NT2/D1 (cell line): ENCODE results near the gene PRKCG.
A peak's percentile ranks its signal among the peaks of the same experiment; 100 is the strongest.

Experiments
- DNase-seq: peaks from one replicate; pipeline ENCODE4 v3.0.0-alpha.2; 2011; ENCODE audit warnings: low read depth, low spot score
- H3K27me3 ChIP-seq: 2 replicates; pipeline ENCODE4 v1.6.0; 2011; ENCODE audit warnings: mild to moderate bottlenecking; ENCODE audit not compliant: insufficient read length, insufficient read depth
- H3K36me3 ChIP-seq: 2 replicates; pipeline ENCODE4 v1.6.1; 2011; ENCODE audit warnings: mild to moderate bottlenecking, low read length, mixed read lengths; ENCODE audit not compliant: insufficient read depth, insufficient read length
- H3K4me1 ChIP-seq: 2 replicates; pipeline ENCODE4 v1.5.1; 2011; ENCODE audit not compliant: insufficient read depth, insufficient read length
- H3K4me3 ChIP-seq: 2 replicates; pipeline ENCODE4 v1.5.1; 2011; ENCODE audit warnings: low read depth; ENCODE audit not compliant: insufficient read length
- H3K9ac ChIP-seq: 2 replicates; pipeline ENCODE4 v1.6.0; 2011; ENCODE audit warnings: low read depth; ENCODE audit not compliant: insufficient read length
- H3K9me3 ChIP-seq: 2 replicates; pipeline ENCODE4 v1.5.1; 2011; ENCODE audit warnings: mild to moderate bottlenecking, low read length; ENCODE audit not compliant: insufficient read depth
- SUZ12 ChIP-seq: IDR thresholded peaks from 2 replicates; pipeline ENCODE4 v1.6.1; 2011; ENCODE audit not compliant: insufficient read length, insufficient read depth; ENCODE audit errors: extremely low read depth
- YY1 ChIP-seq: IDR thresholded peaks from 2 replicates; pipeline ENCODE4 v1.6.1; 2011; ENCODE audit not compliant: insufficient read length, insufficient read depth
- ZNF274 ChIP-seq: IDR thresholded peaks from 2 replicates; pipeline ENCODE4 v1.6.1; 2011; ENCODE audit warnings: mild to moderate bottlenecking, low read depth, low read length

Gene PRKCG

DNA sequence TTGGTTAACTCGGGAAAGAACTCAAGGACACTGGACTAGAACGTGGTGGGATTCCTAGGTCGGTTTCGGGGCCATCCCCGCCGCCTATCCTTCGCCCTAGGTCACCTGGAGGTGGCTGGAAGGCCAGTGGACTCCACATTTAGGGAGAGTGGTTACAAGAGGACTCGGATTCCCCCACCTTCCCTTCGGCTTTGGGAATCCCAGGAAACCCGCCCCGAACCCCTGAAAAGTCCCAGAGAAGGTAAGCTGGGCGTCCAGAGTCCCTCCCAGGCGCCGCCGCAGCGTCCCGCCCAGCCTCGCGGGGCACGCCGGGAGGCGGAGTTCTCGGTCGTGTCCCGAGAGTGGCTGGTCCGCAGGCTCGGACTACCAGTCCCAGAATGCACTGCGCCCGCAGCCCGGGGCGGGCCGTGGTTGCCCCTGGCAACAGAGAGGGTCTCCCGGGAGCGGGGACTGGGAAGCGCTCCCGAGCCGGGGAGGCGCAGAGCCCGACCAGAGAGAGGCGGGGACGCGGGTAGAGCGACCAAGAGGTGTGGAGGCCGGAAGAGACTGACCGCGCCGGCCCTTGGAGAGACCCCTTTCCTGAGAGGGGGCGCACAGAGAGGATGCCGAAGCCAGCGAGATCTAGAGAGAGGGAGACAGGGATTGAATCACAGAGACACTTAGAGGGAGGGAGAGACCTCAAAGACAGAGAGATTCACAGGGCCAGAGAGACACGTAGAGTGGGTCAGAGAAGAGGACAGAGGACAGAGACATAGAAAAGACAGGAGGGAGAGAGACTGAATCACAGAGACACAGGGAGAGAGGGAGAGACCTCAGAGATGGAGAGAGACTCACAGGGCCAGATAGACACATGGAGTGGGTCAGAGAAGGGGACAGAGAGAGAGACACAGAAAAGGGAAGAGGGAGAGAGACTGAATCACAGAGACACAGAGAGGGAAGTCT is 2.6 kb upstream of the PRKCG start:
- Histone ChIP-seq H3K36me3 (peaks cover 15% of the 10 kb centered on the region), H3K9me3 (no peaks in the 10 kb centered on the region), H3K4me3 (peak overlapping the region; percentile 71), H3K27me3 (peaks cover 31% of the 10 kb centered on the region), H3K9ac (peak overlapping the region; percentile 92), H3K4me1 (peaks cover 5% of the 10 kb centered on the region)
- peak; percentile 86 for DNase-seq
- TF ChIP-seq SUZ12 (no peak), ZNF274 (no peak), YY1 (no peak)

DNA sequence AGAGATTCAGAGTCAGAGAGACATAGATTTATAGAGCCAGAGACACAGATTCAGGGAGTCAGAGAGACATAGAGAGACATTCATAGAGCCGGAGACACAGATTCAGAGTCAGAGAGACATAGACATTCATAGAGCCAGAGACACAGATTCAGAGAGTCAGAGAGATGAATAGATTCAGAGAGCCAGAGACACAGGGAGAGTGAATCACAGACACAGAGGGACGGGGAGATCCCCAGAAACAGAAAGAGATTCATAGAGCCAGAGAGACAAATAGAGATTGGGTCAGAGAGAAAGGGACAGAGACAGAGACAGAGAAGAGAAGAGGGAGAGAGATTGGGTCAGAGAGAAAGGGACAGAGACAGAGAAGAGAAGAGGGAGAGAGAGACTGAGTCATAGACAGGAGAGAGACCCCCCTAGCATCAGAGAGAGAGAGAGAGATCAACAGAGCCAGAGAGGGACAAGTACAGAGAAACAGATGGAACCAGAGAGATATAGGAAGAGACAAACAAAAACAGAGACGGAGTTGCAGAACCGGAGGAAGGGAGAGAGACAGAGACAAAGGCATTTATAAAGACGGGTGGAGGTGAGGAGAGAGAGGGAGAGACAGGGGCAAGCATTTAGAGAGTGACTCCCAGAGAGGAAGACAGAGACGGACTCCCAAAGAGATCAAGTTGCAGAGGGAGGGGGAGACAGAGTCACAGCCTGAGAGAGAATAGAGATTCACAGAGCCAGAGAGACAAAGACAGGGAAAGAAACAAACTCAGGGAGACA is 1.1 kb upstream of the PRKCG start:
- H3K36me3 ChIP-seq: peaks cover 2% of the 10 kb centered on the region
- H3K4me3 ChIP-seq: no peak overlapping the region
- H3K27me3 ChIP-seq: peaks cover 38% of the 10 kb centered on the region
- TF ChIP-seq ZNF274 (no peak), YY1 (no peak), SUZ12 (no peak)
- H3K4me1 ChIP-seq: peaks cover 6% of the 10 kb centered on the region
- H3K9me3 ChIP-seq: no peaks in the 10 kb centered on the region
- DNase-seq: no peak
- H3K9ac ChIP-seq: no peak overlapping the region

DNA sequence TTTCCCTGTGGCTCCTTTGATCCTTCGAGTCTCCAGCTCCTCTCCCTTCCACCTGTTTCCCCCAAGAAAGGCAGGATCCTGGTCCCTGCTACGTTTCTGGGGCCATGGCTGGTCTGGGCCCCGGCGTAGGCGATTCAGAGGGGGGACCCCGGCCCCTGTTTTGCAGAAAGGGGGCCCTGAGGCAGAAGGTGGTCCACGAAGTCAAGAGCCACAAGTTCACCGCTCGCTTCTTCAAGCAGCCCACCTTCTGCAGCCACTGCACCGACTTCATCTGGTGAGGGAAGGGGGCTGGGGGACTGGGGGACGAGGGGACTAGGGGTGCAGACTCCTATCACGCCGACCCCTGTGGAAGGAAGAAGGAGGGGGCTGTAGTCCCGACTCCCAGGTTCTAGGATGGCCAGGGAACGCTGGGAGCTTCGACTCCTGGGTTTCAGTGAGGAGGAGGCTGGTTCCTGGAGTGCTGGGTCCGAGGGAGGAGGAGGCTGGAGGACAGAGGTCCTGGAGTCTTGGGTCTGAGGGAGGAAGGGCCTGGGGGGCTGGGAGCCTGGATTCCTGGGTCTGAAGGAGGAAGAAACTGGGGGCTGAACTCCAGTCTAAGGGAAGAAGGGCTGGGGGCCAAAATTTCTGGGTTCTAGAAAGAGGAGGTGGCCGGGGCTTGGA is 524 bp downstream of the PRKCG start:
- Histone ChIP-seq H3K9ac (peak overlapping the region; percentile 67), H3K27me3 (peaks cover 38% of the 10 kb centered on the region), H3K4me1 (peaks cover 6% of the 10 kb centered on the region), H3K4me3 (peak overlapping the region; percentile 34), H3K36me3 (no peaks in the 10 kb centered on the region), H3K9me3 (no peaks in the 10 kb centered on the region)
- DNase-seq: no peak
- no peak for TF ChIP-seq YY1
- no peak for TF ChIP-seq SUZ12
- TF ChIP-seq ZNF274: no peak

DNA sequence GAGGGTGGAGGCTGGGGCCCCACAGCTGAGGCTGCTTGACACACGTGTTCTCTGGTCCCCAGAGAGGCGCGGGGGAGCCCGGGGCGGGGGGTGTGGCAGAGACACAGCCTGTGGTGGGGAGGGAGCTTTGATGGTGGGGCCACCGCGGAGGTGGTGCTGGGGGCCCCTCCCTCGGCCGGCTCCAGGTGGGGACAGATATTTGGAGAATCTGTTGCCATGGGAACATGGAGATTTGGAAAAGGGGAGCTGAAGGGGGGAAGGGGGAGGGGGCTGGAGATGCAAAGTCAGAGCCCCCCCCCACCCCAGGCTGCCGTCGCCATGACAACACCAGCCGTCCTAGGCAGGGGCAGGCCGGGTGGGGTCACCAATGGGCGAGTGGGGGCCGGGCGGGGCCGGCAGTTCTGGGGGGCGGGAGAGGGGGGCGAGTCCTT is 1.2 kb downstream of the PRKCG start:
- Histone ChIP-seq H3K9ac (peak overlapping the region; percentile 64), H3K36me3 (no peaks in the 10 kb centered on the region), H3K27me3 (peaks cover 38% of the 10 kb centered on the region), H3K9me3 (no peaks in the 10 kb centered on the region), H3K4me1 (peaks cover 6% of the 10 kb centered on the region), H3K4me3 (peak overlapping the region; percentile 34)
- TF ChIP-seq SUZ12 (no peak), YY1 (no peak), ZNF274 (no peak)
- DNase-seq: no peak

DNA sequence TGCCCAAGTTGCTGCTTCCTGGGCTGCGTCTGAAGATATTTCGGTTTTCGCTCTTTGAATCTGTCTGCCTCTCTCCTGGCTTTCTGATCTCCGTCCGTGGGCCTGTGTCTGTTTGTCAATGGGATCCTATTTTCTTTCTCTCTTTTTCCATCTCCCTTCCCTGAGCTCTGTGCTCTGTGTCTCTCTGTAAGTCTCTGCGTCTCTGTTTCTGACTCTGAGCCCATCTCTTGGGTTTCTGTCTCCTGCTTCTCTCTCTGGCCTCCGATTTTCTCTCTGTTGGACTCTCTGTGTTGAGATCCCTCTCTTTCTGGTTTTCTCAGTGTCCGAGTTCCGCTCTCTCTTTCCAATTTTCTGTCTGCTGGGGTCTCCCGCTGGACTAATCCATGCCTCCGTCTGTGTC is 1.7 kb downstream of the PRKCG start:
- no peak for DNase-seq
- no peaks in the 10 kb centered on the region for H3K36me3 ChIP-seq
- no peak for TF ChIP-seq YY1
- TF ChIP-seq SUZ12: no peak
- TF ChIP-seq ZNF274: no peak
- no peak overlapping the region for H3K4me3 ChIP-seq
- peaks cover 38% of the 10 kb centered on the region for H3K27me3 ChIP-seq
- no peaks in the 10 kb centered on the region for H3K9me3 ChIP-seq
- no peak overlapping the region for H3K9ac ChIP-seq
- peaks cover 6% of the 10 kb centered on the region for H3K4me1 ChIP-seq

- TF ChIP-seq YY1 (no peak), SUZ12 (no peak), ZNF274 (no peak)
- no peaks in the 10 kb centered on the region for H3K9me3 ChIP-seq
- no peak overlapping the region for H3K9ac ChIP-seq
- peaks cover 6% of the 10 kb centered on the region for H3K4me1 ChIP-seq
- peaks cover 38% of the 10 kb centered on the region for H3K27me3 ChIP-seq
- no peaks in the 10 kb centered on the region for H3K36me3 ChIP-seq
- H3K4me3 ChIP-seq: no peak overlapping the region
- DNase-seq: no peak
Measured at GRCh38 chr19:53884256-53884655, 2.3 kb downstream of the PRKCG start.

GRCh38 chr19:53885036-53885435 is 3.0 kb downstream of the PRKCG start:
- peaks cover 6% of the 10 kb centered on the region for H3K4me1 ChIP-seq
- H3K4me3 ChIP-seq: no peak overlapping the region
- no peak for DNase-seq
- TF ChIP-seq SUZ12 (no peak), ZNF274 (no peak), YY1 (no peak)
- H3K9me3 ChIP-seq: no peaks in the 10 kb centered on the region
- no peaks in the 10 kb centered on the region for H3K36me3 ChIP-seq
- H3K9ac ChIP-seq: no peak overlapping the region
- H3K27me3 ChIP-seq: peaks cover 34% of the 10 kb centered on the region
